Caco-2 (cell line): Measurements from ENCODE around the gene TUBA3E. TPM values are rescaled to one million over a fixed set of nuclear protein-coding genes. Genes with fewer than 3 reads are reported as not detected.
A peak's percentile ranks its signal among the peaks of the same experiment; 100 is the strongest.
"Not testable (repeated sequence)": the region's sequence is repeated elsewhere in the genome, so short reads cannot be mapped to it uniquely, and the experiment has no call there.

Experiments used
- BruUV-seq: library from RNA; stranded (reverse); fragments of 400-500 nt; replicated peaks from 2 replicates; lab custom pipeline; 2021; lab: Mats Ljungman, UMichigan
- CTCF ChIA-PET: fragments of 300-600 bp; sonication (Branson Sonifier 250); formaldehyde crosslinking; loops from one replicate; lab custom pipeline; 2022; ENCODE audit warnings: antibody characterized with exemption; lab: Charles Lee
- POLR2A ChIA-PET: fragments of 300-600 bp; sonication (Branson Sonifier 250); formaldehyde crosslinking; loops from one replicate; lab custom pipeline; 2022; ENCODE audit warnings: antibody characterized with exemption; lab: Charles Lee
- DNase-seq, 2 experiments: peaks; one replicate each; pipeline versions ENCODE4 v3.0.0 to v3.0.0-alpha.2; 2020 to 2022
- H3K27me3 ChIP-seq: replicated peaks from 2 replicates; pipeline ENCODE4 v1.6.0; 2011; ENCODE audit warnings: low read length; ENCODE audit not compliant: control insufficient read depth, insufficient read depth
- H3K36me3 ChIP-seq: 2 replicates; pipeline ENCODE4 v1.5.1; 2011; ENCODE audit warnings: low read length; ENCODE audit not compliant: control insufficient read depth, insufficient read depth
- H3K4me1 ChIP-seq: fragments of 250-450 bp; sonication (Bioruptor Pico); 2 replicates; pipeline ENCODE4 v1.5.1; 2020; ENCODE audit warnings: mild to moderate bottlenecking
- H3K4me3 ChIP-seq: 2 replicates; pipeline ENCODE4 v1.5.1; 2011; ENCODE audit warnings: low read depth, mild to moderate bottlenecking, control low read depth, low read length
- H3K9me3 ChIP-seq: fragments of 250-450 bp; sonication (Bioruptor Pico); 2 replicates; pipeline ENCODE4 v1.5.1; 2020; ENCODE audit warnings: mild to moderate bottlenecking, moderate library complexity
- H3K27ac Mint-ChIP-seq: one replicate; pipeline ENCODE4 v1.8.0; 2022; ENCODE audit warnings: mixed read lengths; ENCODE audit not compliant: unreplicated experiment
- H3K27me3 Mint-ChIP-seq: one replicate; pipeline ENCODE4 v1.8.0; 2022; ENCODE audit warnings: mixed read lengths; ENCODE audit not compliant: insufficient read depth, unreplicated experiment
- H3K36me3 Mint-ChIP-seq: one replicate; pipeline ENCODE4 v1.8.0; 2022; ENCODE audit warnings: mild to moderate bottlenecking, mixed read lengths; ENCODE audit not compliant: insufficient read depth, unreplicated experiment
- H3K4me1 Mint-ChIP-seq: one replicate; pipeline ENCODE4 v1.8.0; 2022; ENCODE audit warnings: low read depth, mixed read lengths; ENCODE audit not compliant: unreplicated experiment
- H3K4me3 Mint-ChIP-seq: one replicate; pipeline ENCODE4 v1.8.0; 2022; ENCODE audit warnings: mild to moderate bottlenecking, moderate library complexity, mixed read lengths; ENCODE audit not compliant: unreplicated experiment
- H3K9me3 Mint-ChIP-seq: one replicate; pipeline ENCODE4 v1.8.0; 2022; ENCODE audit warnings: mixed read lengths; ENCODE audit not compliant: unreplicated experiment
- CTCF ChIP-seq, 2 experiments: fragments of 200-600 bp in 1 of 2; IDR thresholded peaks; 1 replicate in 1 of 2; 2 replicates in 1 of 2; pipeline versions ENCODE4 v1.5.1 to v1.8.0; 2011 to 2022; ENCODE audit warnings: antibody characterized with exemption in 1 of 2, control low read depth in 1 of 2, inconsistent platforms in 1 of 2, low read depth in 1 of 2, low read length in 1 of 2, mild to moderate bottlenecking in 1 of 2, moderate library complexity in 1 of 2; ENCODE audit not compliant: insufficient read depth in 1 of 2, severe bottlenecking in 1 of 2, unreplicated experiment in 1 of 2
- intact Hi-C: fragments of 100-400 bp; cut with micrococcal nuclease; formaldehyde crosslinking; loops from one replicate; pipeline ENCODE4 v1.10.0; 2022; ENCODE audit not compliant: unreplicated experiment
- total RNA-seq: library from RNA; stranded (reverse); gene quantifications from 2 replicates; pipeline ENCODE4 v1.2.3, GENCODE V29; 2022

TUBA3E gene
- total RNA-seq, 1 experiment from 2014 or later, result 0.57 TPM

GRCh38 chr2:130150181-130151144 is 47.8 kb downstream of the TUBA3E start:
- Mint-ChIP-seq H3K9me3 (no peaks in the 10 kb centered on the region), H3K36me3 (peaks cover 40% of the 10 kb centered on the region), H3K27me3 (no peaks in the 10 kb centered on the region), H3K4me3 (no peak overlapping the region), H3K27ac (peak overlapping the region; percentile 21), H3K4me1 (no peaks in the 10 kb centered on the region)
- POLR2A ChIA-PET, result no interaction called here
- DNase-seq, result peak in 1 of 2 experiments; percentile 28
- BruUV-seq, result no TSS peak
- intact Hi-C loops, result no loop called here
- Histone ChIP-seq H3K4me3 (no peak overlapping the region), H3K9me3 (no peaks in the 10 kb centered on the region), H3K36me3 (no peaks in the 10 kb centered on the region), H3K4me1 (no peaks in the 10 kb centered on the region), H3K27me3 (no peaks in the 10 kb centered on the region)
- TF ChIP-seq CTCF (IDR thresholded peaks at IDR 0.05; ENCODE audit: insufficient read depth in 1 of 2, low read depth in 1 of 2, low read length in 1 of 2, severe bottlenecking in 1 of 2, unreplicated experiment in 1 of 2), result no peak
- CTCF ChIA-PET, result no interaction called here

- DNase-seq, POLR2A ChIA-PET, intact Hi-C loops, H3K9me3 Mint-ChIP-seq, CTCF ChIA-PET, H3K9me3 ChIP-seq, H3K4me3 ChIP-seq, H3K4me3 Mint-ChIP-seq, BruUV-seq, H3K27me3 ChIP-seq, H3K4me1 ChIP-seq, H3K4me1 Mint-ChIP-seq, H3K36me3 ChIP-seq, H3K27ac Mint-ChIP-seq, H3K27me3 Mint-ChIP-seq: not testable (repeated sequence)
- H3K36me3 Mint-ChIP-seq, result peaks cover 27% of the 10 kb centered on the region
These were observed 49.7 kb downstream of the TUBA3E start for GRCh38 chr2:130148515-130148914.

- H3K4me1 Mint-ChIP-seq, intact Hi-C loops, H3K9me3 Mint-ChIP-seq, POLR2A ChIA-PET, CTCF ChIA-PET, H3K4me1 ChIP-seq, H3K9me3 ChIP-seq, H3K36me3 ChIP-seq, BruUV-seq, H3K36me3 Mint-ChIP-seq, H3K27me3 ChIP-seq, H3K27me3 Mint-ChIP-seq: not testable (repeated sequence)
- peak; percentile 73 to 78 for DNase-seq
- peak within 1 kb of the TSS; percentile 89 for H3K4me3 Mint-ChIP-seq
- H3K27ac Mint-ChIP-seq, result peak within 1 kb of the TSS; percentile 86
- H3K4me3 ChIP-seq, result peak within 1 kb of the TSS; percentile 47
These were observed 53.2 kb downstream of the TUBA3E start, which contains the start of gene CCDC74B for GRCh38 chr2:130145006-130145414. Gene CCDC74B (minus strand): TSS chr2:130145112. CDS start chr2:130144996, 116 bp downstream.

GRCh38 chr2:130143266-130144039 is 54.8 kb downstream of the TUBA3E start:
- H3K4me1 Mint-ChIP-seq, H3K9me3 ChIP-seq, H3K27me3 Mint-ChIP-seq, CTCF ChIA-PET, H3K27me3 ChIP-seq, H3K4me1 ChIP-seq, H3K27ac Mint-ChIP-seq, BruUV-seq, H3K36me3 Mint-ChIP-seq, intact Hi-C loops, H3K4me3 ChIP-seq, H3K9me3 Mint-ChIP-seq, H3K36me3 ChIP-seq, H3K4me3 Mint-ChIP-seq: not testable (repeated sequence)
- POLR2A ChIA-PET, result interaction anchor here (0.6 kb wide), 1 partner anchor 36 kb away, joined by 5 read pairs; no protein-coding TSS in a partner anchor
- DNase-seq, result peak in 1 of 2 experiments; percentile 30

- H3K36me3 ChIP-seq, H3K27ac Mint-ChIP-seq, BruUV-seq, H3K4me3 Mint-ChIP-seq, H3K4me1 Mint-ChIP-seq, intact Hi-C loops, H3K4me3 ChIP-seq, CTCF ChIA-PET, H3K9me3 ChIP-seq, H3K27me3 ChIP-seq, H3K9me3 Mint-ChIP-seq, H3K4me1 ChIP-seq, H3K36me3 Mint-ChIP-seq, H3K27me3 Mint-ChIP-seq, POLR2A ChIA-PET: not testable (repeated sequence)
- peak in 1 of 2 experiments; percentile 24 for DNase-seq
These were observed 55.6 kb downstream of the TUBA3E start for GRCh38 chr2:130142396-130143265.
